NB4 (cell line): ENCODE data around the gene NUTM2D.
"Not testable (repeated sequence)": the region's sequence is repeated elsewhere in the genome, so short reads cannot be mapped to it uniquely, and the experiment has no call there.

Experiments
- MAX ChIP-seq: IDR thresholded peaks from 2 replicates; pipeline ENCODE4 v1.6.1; 2011; ENCODE audit warnings: low read depth, low read length
- POLR2A ChIP-seq: IDR thresholded peaks from 2 replicates; pipeline ENCODE4 v1.6.1; 2011; ENCODE audit warnings: mild to moderate bottlenecking; ENCODE audit not compliant: insufficient read length; ENCODE audit errors: extremely low read depth
- TF ChIP-seq, protein P1 (sequence below): IDR thresholded peaks from one replicate; pipeline ENCODE4 v1.5.1; 2012; ENCODE audit warnings: low read depth, low read length

DNA sequence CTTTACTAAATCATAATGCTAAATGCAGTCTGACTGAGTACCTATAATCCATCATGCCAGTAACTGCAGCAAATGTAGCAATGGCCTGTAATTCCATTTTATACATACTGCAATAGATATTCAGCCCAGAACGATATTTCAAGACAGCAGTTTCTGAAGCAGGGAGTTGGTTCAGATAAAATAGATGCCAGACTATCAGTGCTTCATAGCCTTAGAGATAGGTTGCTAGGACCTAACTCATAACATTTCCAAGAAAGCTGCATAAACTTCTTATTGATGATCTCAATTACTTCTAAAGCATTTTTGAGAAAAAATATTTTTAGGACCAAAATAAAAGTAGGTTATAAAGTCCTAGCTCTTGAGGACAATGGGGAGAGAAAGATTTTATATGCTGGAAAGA lies 48.8 kb upstream of the NUTM2D start:
- TF ChIP-seq MAX, POLR2A: not testable (repeated sequence)
- TF ChIP-seq, protein P1, sequence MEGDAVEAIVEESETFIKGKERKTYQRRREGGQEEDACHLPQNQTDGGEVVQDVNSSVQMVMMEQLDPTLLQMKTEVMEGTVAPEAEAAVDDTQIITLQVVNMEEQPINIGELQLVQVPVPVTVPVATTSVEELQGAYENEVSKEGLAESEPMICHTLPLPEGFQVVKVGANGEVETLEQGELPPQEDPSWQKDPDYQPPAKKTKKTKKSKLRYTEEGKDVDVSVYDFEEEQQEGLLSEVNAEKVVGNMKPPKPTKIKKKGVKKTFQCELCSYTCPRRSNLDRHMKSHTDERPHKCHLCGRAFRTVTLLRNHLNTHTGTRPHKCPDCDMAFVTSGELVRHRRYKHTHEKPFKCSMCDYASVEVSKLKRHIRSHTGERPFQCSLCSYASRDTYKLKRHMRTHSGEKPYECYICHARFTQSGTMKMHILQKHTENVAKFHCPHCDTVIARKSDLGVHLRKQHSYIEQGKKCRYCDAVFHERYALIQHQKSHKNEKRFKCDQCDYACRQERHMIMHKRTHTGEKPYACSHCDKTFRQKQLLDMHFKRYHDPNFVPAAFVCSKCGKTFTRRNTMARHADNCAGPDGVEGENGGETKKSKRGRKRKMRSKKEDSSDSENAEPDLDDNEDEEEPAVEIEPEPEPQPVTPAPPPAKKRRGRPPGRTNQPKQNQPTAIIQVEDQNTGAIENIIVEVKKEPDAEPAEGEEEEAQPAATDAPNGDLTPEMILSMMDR: not testable (repeated sequence)
